Measurements from ENCODE around the gene NPC1L1.

NPC1L1 gene, protein sequence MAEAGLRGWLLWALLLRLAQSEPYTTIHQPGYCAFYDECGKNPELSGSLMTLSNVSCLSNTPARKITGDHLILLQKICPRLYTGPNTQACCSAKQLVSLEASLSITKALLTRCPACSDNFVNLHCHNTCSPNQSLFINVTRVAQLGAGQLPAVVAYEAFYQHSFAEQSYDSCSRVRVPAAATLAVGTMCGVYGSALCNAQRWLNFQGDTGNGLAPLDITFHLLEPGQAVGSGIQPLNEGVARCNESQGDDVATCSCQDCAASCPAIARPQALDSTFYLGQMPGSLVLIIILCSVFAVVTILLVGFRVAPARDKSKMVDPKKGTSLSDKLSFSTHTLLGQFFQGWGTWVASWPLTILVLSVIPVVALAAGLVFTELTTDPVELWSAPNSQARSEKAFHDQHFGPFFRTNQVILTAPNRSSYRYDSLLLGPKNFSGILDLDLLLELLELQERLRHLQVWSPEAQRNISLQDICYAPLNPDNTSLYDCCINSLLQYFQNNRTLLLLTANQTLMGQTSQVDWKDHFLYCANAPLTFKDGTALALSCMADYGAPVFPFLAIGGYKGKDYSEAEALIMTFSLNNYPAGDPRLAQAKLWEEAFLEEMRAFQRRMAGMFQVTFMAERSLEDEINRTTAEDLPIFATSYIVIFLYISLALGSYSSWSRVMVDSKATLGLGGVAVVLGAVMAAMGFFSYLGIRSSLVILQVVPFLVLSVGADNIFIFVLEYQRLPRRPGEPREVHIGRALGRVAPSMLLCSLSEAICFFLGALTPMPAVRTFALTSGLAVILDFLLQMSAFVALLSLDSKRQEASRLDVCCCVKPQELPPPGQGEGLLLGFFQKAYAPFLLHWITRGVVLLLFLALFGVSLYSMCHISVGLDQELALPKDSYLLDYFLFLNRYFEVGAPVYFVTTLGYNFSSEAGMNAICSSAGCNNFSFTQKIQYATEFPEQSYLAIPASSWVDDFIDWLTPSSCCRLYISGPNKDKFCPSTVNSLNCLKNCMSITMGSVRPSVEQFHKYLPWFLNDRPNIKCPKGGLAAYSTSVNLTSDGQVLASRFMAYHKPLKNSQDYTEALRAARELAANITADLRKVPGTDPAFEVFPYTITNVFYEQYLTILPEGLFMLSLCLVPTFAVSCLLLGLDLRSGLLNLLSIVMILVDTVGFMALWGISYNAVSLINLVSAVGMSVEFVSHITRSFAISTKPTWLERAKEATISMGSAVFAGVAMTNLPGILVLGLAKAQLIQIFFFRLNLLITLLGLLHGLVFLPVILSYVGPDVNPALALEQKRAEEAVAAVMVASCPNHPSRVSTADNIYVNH (N-terminal part only)

DNA sequence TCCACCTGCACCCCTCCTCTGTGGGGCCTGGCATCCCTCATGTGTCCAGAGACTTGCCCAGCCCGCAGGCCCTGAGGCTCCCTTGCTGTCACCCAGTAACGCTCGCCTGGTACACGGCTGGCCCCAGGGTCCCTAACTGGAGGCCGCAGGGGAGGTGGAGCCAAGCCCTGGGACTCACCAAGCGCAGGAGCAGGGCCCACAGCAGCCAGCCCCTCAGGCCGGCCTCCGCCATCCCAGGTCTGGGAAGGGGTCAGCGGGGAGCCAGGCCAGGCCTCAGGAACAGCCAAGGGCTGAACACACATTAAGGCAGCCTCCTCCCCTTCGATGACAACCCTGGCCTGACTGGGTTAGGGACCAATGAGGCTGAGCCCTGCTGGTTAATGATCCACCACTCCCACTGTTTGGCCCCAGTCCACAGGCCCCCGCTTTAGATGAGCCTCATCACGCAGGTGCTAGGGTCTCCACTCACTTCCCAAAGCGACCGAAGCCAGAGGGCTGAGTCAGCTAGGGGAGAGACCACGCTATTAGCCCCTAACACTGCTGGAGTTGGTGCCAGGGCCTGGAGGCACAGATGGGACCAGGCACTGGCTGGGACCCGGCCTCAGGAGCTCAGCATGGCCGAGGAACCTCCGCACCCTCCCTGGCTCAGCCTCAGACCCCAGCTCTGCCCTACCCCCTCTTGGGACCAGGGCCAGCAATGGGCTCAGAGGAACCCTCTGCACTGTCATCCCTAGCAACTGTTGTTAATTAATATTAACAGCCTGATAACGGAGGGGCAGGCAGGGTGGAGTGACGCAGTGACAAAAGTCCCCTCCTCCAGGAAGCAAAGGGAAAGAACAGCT, at the start of gene NPC1L1:
Gene NPC1L1 (minus strand): TSS at position 303 of the 842 bp plus-strand sequence. CDS start 71 bp downstream, at position 232.
- no peak for DNase-seq

DNA sequence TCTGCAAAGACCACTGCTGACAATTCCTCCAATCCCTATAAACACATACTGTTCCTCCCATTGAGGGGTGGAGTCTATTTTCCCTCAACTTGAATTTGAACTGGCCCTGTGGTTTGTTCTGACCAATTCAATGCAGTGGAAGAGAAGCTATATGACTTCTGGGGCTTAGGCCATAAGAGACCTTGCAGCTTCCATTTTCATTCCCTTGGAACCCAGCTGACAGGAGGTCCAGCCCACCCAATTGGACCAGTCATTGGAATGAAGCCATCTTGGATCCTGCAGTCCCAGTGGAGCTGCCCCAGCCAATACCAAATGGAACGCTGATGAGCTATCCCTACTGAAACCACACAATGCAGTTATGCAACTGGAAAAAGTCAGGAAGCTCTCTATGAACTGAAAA, 49.8 kb upstream of the NPC1L1 start:
- no peak for DNase-seq

DNA sequence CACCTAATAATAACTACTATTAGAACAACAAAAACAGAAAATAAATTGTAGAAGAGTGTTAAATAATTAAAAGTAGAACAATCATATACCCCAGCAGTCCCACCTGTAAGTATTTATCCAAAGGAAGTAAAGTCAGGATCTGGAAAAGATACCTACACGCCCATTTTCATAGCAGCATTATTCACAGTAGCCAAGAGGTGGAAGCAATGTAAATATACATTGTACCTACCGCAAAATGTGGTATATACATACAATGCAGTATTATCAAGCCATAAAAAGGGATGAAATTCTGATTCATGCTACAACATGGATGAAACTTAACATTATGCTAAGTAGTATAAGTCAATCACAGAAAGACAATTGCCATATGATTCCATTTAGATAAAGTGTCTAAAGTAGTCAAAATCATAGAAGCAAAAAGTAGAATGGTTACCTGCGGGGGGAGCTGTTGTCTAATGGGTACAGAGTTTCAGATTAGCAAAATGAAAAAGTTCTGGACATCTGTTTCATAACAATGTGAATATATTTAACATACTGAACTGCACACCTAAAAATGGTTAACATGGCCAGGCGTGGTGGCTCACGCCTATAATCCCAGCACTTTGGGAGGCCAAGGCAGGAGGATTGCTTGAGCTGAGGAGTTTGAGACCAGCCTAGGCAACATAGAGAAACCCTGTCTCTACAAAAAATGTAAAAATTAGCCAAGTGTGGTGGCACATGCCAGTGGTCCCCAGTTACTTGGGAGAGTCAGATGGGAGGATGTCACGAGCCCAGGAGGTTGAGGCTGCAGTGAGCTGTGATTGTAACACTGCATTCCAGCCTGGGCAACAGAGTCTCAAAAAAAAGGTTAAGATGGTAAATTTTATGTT, 46.9 kb upstream of the NPC1L1 start:
- peak in 2 of 4 experiments; percentile 7 to 16 for DNase-seq

DNA sequence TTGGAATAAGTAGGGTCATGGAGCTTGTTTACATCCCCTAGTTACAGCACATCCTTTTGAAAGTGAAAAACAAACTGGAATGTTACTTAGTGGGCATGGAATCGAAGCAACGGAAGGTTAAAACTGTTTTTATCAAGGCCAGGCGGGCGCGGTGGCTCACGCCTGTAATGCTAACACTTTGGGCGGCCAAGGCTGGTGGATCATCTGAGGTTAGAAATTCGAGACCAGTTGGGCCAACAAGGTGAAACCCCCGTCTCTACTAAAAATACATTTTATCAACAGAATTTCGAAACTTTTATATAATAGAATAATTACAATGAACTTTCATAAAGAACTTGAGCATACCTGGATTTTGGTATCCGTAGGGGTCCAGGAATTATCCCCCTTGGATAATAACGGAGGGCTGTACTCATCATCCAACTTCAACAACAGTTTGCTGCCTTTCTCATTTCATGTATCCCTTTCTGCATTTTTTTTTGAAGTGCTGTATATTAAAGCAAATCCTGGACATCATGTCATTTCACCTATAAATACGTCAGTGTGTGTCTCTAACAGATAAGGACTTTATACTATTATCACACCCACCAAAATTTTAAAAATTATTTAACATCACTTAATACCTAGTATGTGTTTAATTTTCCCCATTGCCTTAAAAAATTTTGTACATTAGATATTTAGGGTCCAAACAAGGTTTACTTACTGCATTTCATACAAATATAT, 42.2 kb upstream of the NPC1L1 start:
- no peak for DNase-seq

DNA sequence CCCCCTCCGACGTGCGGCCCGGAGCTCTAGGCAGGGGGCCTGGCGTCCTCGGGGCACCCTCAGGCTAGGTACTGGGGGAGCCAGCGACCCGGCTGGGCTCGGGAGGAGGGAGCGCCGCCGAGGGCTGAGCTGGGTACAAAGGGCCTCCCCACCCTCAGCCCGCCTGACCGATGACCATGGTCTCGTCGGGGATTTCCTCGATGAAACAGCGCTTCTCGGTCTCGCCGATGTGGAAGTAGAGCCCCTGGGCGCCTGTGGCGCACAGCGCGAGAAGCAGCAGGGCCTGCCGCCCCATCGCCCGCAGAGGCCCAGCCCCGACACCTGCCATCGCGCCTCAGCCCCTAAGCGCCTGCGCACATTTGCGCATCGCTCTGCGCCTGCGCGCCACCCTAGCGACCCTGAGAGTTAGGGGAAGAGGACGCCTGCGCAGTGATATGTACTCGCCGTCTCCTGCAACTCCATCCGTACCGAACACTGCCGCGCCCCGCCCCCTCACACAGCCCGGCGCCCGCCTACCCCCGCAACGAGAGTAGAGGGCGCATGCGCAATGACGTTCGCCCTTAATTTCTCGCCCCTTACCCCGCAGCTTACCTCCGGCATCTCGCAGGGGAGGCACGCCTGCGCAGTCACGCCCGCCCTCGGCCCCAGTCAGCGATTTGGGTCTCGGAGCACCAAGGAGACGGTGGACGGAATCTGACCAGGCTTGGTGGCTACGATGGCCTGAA, 40.9 kb upstream of the NPC1L1 start, which contains the start of gene TMED4:
Gene TMED4 (minus strand): TSS at position 353 of the 725 bp plus-strand sequence. CDS start 25 bp downstream, at position 328.
- DNase-seq: peak; percentile 99 to 100 (median 100)

DNA sequence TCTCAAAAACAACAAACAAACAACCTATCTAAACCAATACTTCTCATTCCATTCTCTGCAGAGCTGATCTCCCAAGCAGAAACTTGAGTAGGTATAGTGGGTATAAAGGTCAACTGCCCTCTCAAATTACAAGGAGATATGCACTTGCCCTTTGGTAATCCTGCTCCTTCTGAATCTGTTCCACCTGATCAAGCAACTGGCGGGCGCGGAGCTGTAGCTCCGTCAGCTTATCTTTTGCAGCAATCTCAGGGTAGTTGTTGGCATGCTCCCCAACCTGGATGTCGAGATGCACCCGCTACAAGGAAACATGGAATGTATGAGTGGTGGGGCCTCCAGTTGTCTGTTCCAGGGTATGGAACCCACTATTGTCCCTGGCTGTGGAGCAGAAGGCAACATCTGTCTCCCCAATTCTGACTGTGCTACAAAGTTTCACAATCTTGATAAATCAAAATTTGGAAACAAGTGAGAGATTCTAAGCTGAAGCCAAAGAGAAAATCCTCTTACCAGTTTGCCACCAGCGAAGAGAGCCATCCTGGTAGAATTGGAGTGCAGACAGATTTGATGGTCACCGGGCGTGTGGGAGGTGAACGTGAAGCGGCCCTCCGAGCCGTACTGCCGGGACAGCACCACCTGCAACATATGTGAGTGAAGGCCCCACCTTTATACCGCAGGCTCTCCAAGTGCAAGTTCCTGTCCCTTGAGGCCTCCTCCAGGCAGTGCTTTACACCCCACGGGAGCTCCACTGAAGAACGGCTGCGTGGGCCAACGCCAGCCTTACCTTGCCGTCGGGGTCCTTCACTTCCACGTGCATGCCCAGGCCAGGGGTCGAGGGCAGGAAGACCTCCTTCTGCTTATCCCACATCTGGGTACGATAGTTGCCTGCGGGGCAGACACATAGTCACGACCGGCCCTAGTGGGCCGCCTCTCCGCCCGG, 40.1 kb upstream of the NPC1L1 start:
- DNase-seq: peak in 3 of 4 experiments; percentile 17 to 33 (median 28)

DNA sequence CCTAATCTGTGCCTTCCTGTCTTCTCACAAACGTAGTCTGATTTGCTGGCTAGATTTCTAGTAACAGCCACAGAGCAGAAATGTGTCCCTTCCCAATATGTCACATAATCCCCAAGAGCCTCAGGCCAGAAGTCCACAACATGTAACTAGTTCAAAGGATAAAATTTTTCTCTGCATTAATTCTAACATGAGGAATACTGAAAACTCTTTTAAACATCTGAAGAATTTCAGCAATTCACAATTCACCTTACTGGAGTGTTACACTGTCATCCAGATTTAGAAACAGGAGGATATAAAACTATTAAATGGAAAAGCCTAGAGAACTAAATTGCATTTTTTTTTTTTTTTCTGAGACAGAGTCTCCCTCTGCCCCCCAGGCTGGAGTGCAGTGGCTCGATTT, 35.1 kb upstream of the NPC1L1 start:
- DNase-seq: no peak

DNA sequence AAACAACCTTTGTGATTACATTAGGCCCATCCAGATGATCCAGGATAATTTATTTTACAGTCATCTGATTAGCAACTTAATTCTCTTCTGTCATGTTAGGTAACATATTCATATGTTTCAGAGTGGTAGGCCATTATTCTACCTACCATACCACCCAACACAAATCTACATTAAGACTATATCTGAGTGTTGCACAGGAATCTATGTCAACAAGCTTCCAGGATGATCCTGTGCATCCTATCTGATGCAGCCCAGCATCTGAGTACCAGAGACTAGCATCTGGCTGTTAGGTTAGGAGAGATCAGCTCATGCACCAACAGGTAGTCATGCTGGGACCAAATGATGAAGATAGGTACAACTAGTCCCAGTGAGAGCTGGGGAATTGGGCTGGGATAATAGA, 33.9 kb upstream of the NPC1L1 start:
- DNase-seq: no peak

DNA sequence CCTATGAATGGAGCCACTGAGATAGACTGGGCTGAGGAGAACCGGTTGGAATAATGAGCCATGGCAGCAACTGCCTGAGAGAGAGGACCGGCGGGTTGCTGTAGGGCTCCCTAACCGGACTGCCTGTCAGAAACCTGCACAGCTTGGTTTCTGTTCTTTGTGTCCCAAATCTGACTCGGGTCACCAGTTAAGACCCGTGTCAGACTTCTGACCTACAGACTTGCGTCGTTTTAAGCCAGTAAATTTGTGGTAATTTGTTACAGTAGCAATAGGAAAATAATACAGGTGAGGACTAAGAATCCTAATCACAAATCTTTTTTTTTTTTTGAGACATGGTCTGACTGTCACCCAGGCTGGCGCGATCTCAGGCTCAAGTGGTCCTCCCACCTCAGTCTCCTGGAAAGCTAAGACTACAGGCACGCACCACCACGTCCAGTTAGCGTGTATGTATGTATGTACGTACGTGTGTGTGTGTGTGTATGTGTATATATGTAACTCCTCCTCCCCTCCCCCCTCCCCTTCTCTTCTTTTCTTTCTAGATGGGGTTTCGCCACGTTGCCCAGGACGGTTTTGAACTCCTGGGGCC, 33.2 kb upstream of the NPC1L1 start:
- DNase-seq: no peak

DNA sequence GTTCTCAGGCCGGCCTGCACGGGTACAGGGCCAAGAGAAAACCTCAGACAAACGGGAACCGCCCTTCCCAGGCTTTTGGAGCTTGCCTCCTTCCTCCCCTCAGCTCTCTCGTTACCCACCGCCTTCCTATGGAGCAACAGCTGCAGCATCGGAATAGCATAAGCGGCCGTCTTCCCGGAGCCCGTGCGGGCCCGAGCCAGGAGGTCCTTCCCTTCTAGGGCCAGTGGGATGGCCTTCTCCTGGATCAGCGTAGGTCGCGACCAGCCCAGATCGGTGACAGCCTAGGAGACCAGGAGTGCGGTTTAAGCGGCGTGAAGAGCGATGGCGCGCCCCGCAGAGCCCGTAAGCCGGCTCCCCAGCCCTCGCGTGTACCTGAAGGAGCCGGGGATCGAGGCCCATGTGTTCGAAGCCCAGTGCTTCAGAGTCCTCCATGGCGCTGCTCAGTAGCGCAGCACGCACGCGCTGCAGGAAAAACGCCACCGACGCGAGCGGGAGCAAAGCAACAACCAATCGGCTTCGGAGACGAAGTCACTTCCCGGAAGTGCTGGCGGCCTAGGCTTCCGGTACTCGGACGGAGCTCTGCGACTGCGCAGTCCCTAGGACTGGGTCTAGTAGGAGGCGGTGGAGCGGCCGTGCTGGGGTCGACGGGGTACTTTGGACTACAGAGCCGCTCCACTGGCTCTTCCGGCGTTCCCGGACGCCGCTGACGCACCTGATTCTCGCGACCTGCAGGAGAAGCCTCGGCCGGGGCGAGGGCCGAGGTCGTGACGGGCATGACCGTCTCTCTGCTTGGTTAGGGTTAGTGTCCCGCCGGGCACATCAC, 32.5 kb upstream of the NPC1L1 start, which contains the start of gene DDX56:
Gene DDX56 (minus strand): TSS at position 445 of the 823 bp plus-strand sequence. CDS start 13 bp downstream, at position 432.
- peak; percentile 76 to 87 (median 83) for DNase-seq

DNA sequence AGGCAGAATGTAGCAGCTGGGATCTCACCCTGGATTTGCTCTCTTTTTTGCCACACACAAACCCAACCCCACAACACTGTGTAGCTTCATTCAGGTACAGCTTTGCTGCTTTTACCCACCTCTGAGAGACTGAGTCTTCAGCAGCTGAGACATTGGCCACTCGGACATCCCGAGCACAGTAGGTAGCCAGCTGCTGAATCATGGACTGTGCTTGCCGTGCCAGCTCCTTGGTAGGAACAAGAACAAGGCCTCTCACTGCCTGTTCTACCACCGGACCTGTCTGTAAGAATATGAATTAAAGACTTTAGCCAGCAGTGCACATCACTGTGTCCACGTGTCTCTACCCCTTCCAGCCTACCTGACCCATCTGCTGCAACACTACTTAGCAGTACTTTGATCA, 31.6 kb upstream of the NPC1L1 start:
- no peak for DNase-seq

DNA sequence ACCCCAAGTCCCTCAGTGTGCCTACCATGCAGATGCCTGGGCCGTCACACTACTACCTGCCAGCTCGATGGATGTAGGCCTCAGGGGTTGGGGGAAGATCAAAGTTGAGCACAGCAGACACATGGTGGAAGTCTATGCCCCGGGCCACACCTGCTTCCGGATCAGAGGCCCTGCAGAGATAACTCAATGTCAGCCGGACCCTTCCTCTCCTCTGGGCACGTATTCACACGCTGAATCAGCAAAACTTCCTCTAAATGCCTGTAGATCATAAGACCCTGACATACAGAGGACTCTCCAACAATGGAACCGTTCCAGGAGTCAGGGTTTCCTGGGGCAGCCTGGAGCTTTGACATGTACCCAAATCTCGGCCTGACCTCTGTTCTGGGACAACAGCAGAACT, 28.8 kb upstream of the NPC1L1 start:
- no peak for DNase-seq

DNA sequence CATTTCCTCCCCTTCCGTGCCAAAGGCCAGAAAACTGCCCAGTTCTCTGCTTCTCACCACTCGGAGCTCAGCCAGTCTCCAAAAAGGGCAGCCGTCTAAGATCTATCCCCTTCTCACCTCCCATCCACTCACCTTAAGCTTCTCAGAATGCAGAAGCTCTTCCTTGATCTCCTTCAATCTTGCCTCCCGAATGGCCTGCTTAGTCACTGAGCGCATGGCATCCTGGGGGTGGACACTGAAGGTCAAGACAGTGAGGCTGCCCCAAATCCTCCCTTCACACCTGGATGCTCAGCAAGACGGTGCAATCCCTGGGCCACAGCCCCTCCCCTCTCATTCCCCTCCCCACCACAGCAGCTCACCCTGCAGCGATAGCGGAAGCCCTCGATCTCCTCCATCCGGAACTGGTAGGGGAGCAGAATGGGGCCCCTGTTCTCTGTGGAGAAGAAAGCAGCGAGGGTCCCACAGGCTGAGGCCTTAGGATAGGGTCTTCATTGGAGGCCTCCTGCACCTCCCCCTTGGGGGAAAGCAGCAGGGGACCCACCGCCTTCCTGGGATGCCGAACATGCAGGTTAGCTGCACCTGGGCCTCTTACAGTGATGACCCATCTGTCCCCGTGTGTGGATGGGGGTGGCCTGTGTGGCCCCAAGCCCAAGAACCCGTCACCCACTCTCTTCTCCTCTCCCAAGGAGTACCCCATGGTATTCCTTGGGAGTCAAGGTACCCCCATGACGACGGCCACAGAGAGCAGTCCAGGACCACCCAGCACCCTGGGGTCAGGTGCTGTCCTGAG, 27.8 kb upstream of the NPC1L1 start:
- DNase-seq: no peak

DNA sequence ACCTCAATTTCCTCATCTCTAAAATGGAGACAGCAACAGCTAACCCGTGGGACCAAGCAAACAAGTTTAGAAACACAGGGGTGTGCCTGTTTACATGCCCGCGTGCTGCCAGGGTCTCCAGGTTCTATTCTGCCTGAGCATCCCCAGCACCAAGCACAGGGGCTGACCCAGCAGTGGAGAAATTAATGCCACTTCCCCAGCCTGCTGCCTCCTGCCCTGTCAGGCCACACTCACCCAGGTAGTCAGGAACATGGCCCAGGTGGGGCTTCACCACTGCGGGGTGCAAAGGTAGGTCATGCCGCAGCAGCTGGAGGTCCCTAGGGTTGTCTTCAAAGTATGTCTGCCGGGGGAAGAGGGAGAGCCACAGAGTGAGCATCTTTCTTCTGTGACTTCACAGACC, 26.8 kb upstream of the NPC1L1 start:
- no peak for DNase-seq

DNA sequence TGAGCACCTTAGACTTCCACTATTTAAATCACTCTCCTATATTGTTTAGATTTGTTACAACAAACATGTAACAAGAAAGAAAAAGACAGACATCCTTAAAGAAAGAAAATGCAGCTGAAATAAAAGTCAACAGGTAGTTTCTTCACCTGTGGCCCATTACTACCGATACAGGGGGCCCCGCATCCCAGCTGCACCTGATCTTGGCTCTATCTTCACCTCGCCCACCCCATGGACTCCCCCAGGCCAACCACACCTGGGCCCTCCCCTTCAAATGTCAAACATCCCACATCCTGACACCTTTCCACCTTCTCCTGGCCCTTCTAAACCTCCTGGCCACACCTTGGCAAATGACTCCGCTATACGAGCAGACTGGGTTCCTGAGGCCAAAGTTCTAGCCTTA, 25.6 kb upstream of the NPC1L1 start:
- no peak for DNase-seq

Measured in activated naive CD4-positive, alpha-beta T cell (primary cell).